Measurements from ENCODE around the gene LRRC46. TPM values are rescaled to one million over a fixed set of nuclear protein-coding genes. Genes with fewer than 3 reads are reported as not detected.
A peak's percentile ranks its signal among the peaks of the same experiment; 100 is the strongest.

LRRC46 gene
- total and polyA plus RNA-seq, 2 of the 13 experiments (the other 11 are each of a cell fraction or from before 2014, with no cell fraction given), result 0.09 TPM

GRCh38 chr17:47840742-47841487 lies 9.4 kb downstream of the LRRC46 start, which contains the start of gene SCRN2 (continued):
- TF ChIP-seq ZC3H13 (CRISPR knock-in tag; IDR thresholded peaks at IDR 0.05) (no peak), ZNF564 (CRISPR knock-in tag; IDR thresholded peaks at IDR 0.05) (peak; percentile 72; the same call in 1 of the 2 replicates), ZNF614 (CRISPR knock-in tag; IDR thresholded peaks at IDR 0.05; ENCODE audit: borderline replicate concordance) (peak; percentile 52; the same call in 1 of the 2 replicates), TRAFD1 (CRISPR knock-in tag; IDR thresholded peaks at IDR 0.05; ENCODE audit: borderline replicate concordance) (no peak), HNF4A (CRISPR knock-in tag; IDR thresholded peaks at IDR 0.05) (peak; percentile 52; the same call in 1 of the 2 replicates), RELA (CRISPR knock-in tag; IDR thresholded peaks at IDR 0.05) (0 out of 2 replicates have a peak, but pooled peaks have one; percentile 56), ZNF256 (CRISPR knock-in tag; conservative IDR thresholded peaks at IDR 0.05) (peak; percentile 34; the same call in 1 of the 2 replicates), ZSCAN5A (CRISPR knock-in tag; IDR thresholded peaks at IDR 0.05; ENCODE audit: borderline replicate concordance) (no peak), TBX2 (CRISPR knock-in tag; IDR thresholded peaks at IDR 0.05; ENCODE audit: borderline replicate concordance) (peak; percentile 78), NFATC3 (CRISPR knock-in tag; IDR thresholded peaks at IDR 0.05) (peak; percentile 59; the same call in 1 of the 2 replicates)

Data from HepG2 (cell line).